Middle frontal gyrus (tissue), 1 donor: Measurements from ENCODE around the gene LRRC23.

Experiments
- DNase-seq: peaks from one replicate; pipeline ENCODE4 v3.0.0-alpha.2; 2015; ENCODE audit warnings: low spot score; ENCODE audit errors: extremely low spot score

Gene LRRC23

GRCh38 chr12:6943722-6944380 lies 39.2 kb downstream of the LRRC23 start, which contains the start of the genes C12orf57 and RNU7-1:
Gene C12orf57 (plus strand): TSS chr12:6944022. CDS start chr12:6944122, 100 bp downstream.
Gene RNU7-1 (plus strand): TSS chr12:6943816.
- DNase-seq, result no peak

GRCh38 chr12:6944381-6945186 lies 40.0 kb downstream of the LRRC23 start:
- DNase-seq, result peak; percentile 89

GRCh38 chr12:6945613-6946012 lies 41.0 kb downstream of the LRRC23 start:
- no peak for DNase-seq

- DNase-seq, result no peak
Observed at GRCh38 chr12:6946033-6946919, 41.7 kb downstream of the LRRC23 start.

- DNase-seq, result no peak
Observed at GRCh38 chr12:6946920-6947374, 42.3 kb downstream of the LRRC23 start.

- DNase-seq, result no peak
Observed at GRCh38 chr12:6947615-6948014, 43.0 kb downstream of the LRRC23 start.

GRCh38 chr12:6948873-6949594 lies 44.4 kb downstream of the LRRC23 start:
- DNase-seq, result no peak

GRCh38 chr12:6950401-6950801 lies 45.8 kb downstream of the LRRC23 start:
- DNase-seq, result no peak

GRCh38 chr12:6950811-6951540 lies 46.4 kb downstream of the LRRC23 start, which contains the start of gene PTPN6:
Gene PTPN6 (plus strand): TSS chr12:6951356. CDS start chr12:6951513, 157 bp downstream.
- no peak for DNase-seq

- no peak for DNase-seq
Observed at GRCh38 chr12:6951551-6952120, 47.0 kb downstream of the LRRC23 start.

GRCh38 chr12:6952121-6952862 lies 47.7 kb downstream of the LRRC23 start:
- DNase-seq, result no peak

- DNase-seq, result no peak
Observed at GRCh38 chr12:6952863-6953441, 48.3 kb downstream of the LRRC23 start.

- DNase-seq, result no peak
Observed at GRCh38 chr12:6953442-6954315, 49.1 kb downstream of the LRRC23 start.

- no peak for DNase-seq
Observed at GRCh38 chr12:6954316-6955107, 49.9 kb downstream of the LRRC23 start.

GRCh38 chr12:6955108-6956020 lies 50.7 kb downstream of the LRRC23 start:
- DNase-seq, result no peak
